Esophagus muscularis mucosa (tissue), 4 donors: ENCODE results near the gene SPINK4. TPM values are rescaled to one million over a fixed set of nuclear protein-coding genes. Genes with fewer than 3 reads are reported as not detected.

Source experiments
- DNase-seq: peaks from one replicate; pipeline ENCODE4 v3.0.0-alpha.2; 2017; ENCODE audit errors: extremely low spot score
- H3K27ac ChIP-seq, 4 donors: fragments of 200-600 bp; sonication (generic); replicated peaks in 1 of 4; 1 replicate in 3 of 4; 2 replicates in 1 of 4; pipeline ENCODE4 v1.5.1; 2016 to 2019; ENCODE audit warnings: mild to moderate bottlenecking in 1 of 4
- H3K27me3 ChIP-seq, 4 donors: fragments of 200-600 bp; sonication (generic); one replicate each; pipeline versions ENCODE4 v1.5.1 to v1.6.0; 2016 to 2019
- H3K36me3 ChIP-seq, 4 donors: fragments of 200-600 bp; sonication (generic); one replicate each; pipeline ENCODE4 v1.5.1; 2016 to 2019
- H3K4me1 ChIP-seq, 4 donors: fragments of 200-600 bp; sonication (generic); one replicate each; pipeline ENCODE4 v1.5.1; 2016 to 2019
- H3K4me3 ChIP-seq, 4 donors: fragments of 200-600 bp; sonication (generic); 1 replicate in 2 of 4; 2 replicates in 2 of 4; pipeline ENCODE4 v1.5.1; 2016 to 2019; ENCODE audit warnings: mild to moderate bottlenecking in 4 of 4, moderate library complexity in 1 of 4
- H3K9me3 ChIP-seq, 4 donors: fragments of 200-600 bp; sonication (generic); 1 replicate in 3 of 4; 2 replicates in 1 of 4; pipeline ENCODE4 v1.5.1; 2016 to 2019
- EP300 ChIP-seq: sonication (generic); formaldehyde crosslinking; IDR thresholded peaks from one replicate; pipeline ENCODE4 v1.6.1; 2017; ENCODE audit warnings: antibody characterized with exemption
- POLR2A ChIP-seq: fragments of 450-650 bp; IDR thresholded peaks from one replicate; pipeline ENCODE4 v1.6.1; 2017; ENCODE audit warnings: antibody characterized with exemption, moderate library complexity, mild to moderate bottlenecking, low read depth
- POLR2AphosphoS5 ChIP-seq, 2 donors: sonication (generic); formaldehyde crosslinking; IDR thresholded peaks; one replicate each; pipeline ENCODE4 v1.6.1; 2017; ENCODE audit warnings: antibody characterized with exemption in 2 of 2
- WGBS: methylation state at CpG from one replicate; pipeline ENCODE4 v1.1.5; 2018; 5-methylcytosine and 5-hydroxymethylcytosine counted together
- intact Hi-C: fragments of 100-400 bp; cut with DNase I; formaldehyde crosslinking; loops from one replicate; pipeline ENCODE4 v1.15.1; 2023
- total RNA-seq, 4 donors: library from RNA; depleted of rRNA; stranded (reverse); fragments of >200 nt; gene quantifications; one replicate each; pipeline versions ENCODE4 v1.1.0 to v1.2.1, GENCODE V29; 2016
- TF ChIP-seq, protein P1 (sequence below), 3 experiments: fragments of 200-600 bp in 2 of 3; fragments of 450-650 bp in 1 of 3; sonication (generic) in 2 of 3; IDR thresholded peaks; one replicate each; pipeline ENCODE4 v1.5.1; 2017 to 2019; ENCODE audit warnings: antibody characterized with exemption in 3 of 3, mild to moderate bottlenecking in 2 of 3, moderate library complexity in 1 of 3

Gene SPINK4
- total RNA-seq, 4 donors from 2014 or later = not detected

DNA sequence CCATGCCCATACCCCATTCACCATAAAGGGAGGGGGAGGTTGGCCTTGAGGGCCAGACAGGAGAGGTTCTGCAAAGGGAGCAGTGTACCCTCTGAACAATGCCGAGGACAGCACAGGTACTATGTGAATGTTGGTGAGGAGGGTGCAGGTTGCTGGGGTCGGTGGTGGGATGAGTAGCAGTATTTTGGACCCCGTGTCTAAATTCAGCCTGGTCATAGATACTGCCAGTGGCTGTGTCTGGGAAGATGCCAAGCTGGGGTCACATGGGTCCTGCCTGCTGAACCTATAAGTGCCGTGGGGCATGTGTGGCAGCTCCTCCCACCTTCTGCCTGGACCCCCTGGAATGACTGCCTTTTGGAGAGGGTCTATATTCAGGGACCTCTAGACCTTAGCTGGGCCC lies 11.4 kb upstream of the SPINK4 start:
- H3K4me1 ChIP-seq = peaks cover 4 to 10% (median 7%) of the 10 kb centered on the region in 4 donors

DNA sequence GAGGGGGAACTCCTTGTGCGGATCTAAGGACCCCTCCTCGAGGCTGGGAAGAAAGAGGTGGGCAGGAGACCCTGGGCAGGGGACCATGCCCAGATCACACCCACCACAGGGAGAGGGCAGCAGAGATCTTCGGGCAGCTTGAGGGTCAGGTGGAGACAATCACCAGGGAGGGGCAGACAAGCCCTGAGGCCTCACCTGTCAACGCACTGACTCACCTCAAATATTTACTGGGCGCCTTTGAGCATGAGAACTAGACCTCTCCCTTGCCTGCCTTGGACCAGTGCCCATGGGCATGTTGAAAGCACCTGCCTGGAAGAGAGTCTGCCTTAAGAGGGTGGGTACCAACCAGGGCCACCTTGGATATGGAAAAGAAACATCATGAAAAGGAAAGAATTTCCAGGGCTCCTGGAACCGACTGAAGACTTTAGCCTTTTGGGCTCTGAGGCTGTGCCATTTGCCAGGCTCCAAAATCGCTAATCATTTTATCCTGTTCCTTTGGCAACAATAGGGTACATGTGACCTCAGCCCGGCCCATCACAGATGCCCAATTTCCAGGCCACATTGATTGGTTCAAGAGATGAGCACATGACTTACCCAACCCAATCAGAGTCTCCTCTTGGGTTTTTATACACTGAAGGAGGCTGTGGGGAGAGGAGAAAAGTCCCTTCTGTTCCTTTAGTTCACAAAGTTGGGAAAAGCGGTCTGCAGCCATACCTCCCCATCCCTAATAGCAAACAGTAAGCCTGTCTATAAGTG lies 10.4 kb upstream of the SPINK4 start:
- no peaks in the 10 kb centered on the region for H3K27me3 ChIP-seq
- no peaks in the 10 kb centered on the region for H3K9me3 ChIP-seq
- no peak overlapping the region for H3K4me3 ChIP-seq
- H3K36me3 ChIP-seq = no peaks in the 10 kb centered on the region
- intact Hi-C loops = no loop called here
- H3K4me1 ChIP-seq = peaks cover 4 to 14% (median 10%) of the 10 kb centered on the region in 4 donors
- WGBS = 80% methylated on average over 7 of the region's 9 CpGs
- no peak for DNase-seq
- H3K27ac ChIP-seq = no peak overlapping the region
- no peak for TF ChIP-seq POLR2A
- TF ChIP-seq, protein P1, sequence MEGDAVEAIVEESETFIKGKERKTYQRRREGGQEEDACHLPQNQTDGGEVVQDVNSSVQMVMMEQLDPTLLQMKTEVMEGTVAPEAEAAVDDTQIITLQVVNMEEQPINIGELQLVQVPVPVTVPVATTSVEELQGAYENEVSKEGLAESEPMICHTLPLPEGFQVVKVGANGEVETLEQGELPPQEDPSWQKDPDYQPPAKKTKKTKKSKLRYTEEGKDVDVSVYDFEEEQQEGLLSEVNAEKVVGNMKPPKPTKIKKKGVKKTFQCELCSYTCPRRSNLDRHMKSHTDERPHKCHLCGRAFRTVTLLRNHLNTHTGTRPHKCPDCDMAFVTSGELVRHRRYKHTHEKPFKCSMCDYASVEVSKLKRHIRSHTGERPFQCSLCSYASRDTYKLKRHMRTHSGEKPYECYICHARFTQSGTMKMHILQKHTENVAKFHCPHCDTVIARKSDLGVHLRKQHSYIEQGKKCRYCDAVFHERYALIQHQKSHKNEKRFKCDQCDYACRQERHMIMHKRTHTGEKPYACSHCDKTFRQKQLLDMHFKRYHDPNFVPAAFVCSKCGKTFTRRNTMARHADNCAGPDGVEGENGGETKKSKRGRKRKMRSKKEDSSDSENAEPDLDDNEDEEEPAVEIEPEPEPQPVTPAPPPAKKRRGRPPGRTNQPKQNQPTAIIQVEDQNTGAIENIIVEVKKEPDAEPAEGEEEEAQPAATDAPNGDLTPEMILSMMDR (IDR thresholded peaks at IDR 0.05) = no peak
- no peak for TF ChIP-seq EP300
- no peak for TF ChIP-seq POLR2AphosphoS5 (IDR thresholded peaks at IDR 0.05)

More for the DNA sequence above, 11.4 kb upstream of the SPINK4 start:
- Histone ChIP-seq H3K27ac (no peak overlapping the region), H3K36me3 (no peaks in the 10 kb centered on the region), H3K27me3 (no peaks in the 10 kb centered on the region), H3K9me3 (no peaks in the 10 kb centered on the region), H3K4me3 (no peak overlapping the region)
- 74% methylated on average over 4 of the region's 4 CpGs for WGBS
- DNase-seq = no peak
- intact Hi-C loops = no loop called here
- TF ChIP-seq POLR2A (no peak), POLR2AphosphoS5 (IDR thresholded peaks at IDR 0.05) (no peak), EP300 (no peak)
- TF ChIP-seq, protein P1 (IDR thresholded peaks at IDR 0.05) = no peak

DNA sequence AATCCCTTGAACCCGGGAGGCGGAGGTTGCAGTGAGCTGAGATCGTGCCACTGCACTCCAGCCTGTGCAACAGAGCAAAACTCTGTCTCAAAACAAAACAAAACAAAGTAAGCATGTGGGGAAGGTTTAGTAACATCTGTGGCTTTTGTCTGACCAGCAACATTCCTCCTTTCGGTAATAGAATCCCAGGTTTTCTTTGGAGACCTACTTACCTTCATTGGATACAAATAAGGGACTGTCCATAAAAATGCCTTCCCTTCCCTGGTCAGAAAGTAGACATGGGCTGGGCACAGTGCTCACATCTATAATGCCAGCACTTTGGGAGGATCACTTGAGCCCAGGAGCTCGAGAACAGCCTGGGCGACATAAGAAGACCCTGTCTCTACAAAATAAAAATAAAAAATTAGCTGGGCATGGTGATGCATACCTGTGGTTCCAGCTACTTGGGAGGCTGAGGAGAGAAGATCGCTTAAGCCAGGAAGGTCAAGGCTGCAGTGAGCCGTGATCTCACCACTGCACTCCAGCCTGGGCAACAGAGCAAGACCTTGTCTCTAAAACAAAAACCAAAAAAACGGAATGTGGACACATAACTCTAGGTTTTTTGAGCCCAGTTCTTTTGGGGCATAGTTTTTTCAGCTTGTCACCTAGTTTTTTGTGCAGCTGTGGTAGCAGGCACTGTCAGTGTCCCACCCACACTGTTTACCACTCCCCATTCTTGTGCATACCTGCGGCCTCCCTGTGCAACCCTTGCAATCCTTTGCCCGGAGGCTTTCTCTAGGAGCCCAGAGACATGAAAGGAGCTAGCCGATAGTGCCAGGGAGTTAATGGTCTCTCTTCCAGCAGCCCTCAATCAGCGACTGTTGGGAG lies 9.0 kb upstream of the SPINK4 start:
- Histone ChIP-seq H3K36me3 (no peaks in the 10 kb centered on the region), H3K27ac (no peak overlapping the region), H3K9me3 (no peaks in the 10 kb centered on the region), H3K4me1 (peaks cover 0 to 6% (median 3%) of the 10 kb centered on the region in 4 donors), H3K27me3 (no peaks in the 10 kb centered on the region), H3K4me3 (no peak overlapping the region)
- intact Hi-C loops = no loop called here
- WGBS = 94% methylated on average over 12 of the region's 13 CpGs
- DNase-seq = no peak
- TF ChIP-seq, protein P1 (IDR thresholded peaks at IDR 0.05) = no peak
- TF ChIP-seq POLR2A (no peak), EP300 (no peak), POLR2AphosphoS5 (IDR thresholded peaks at IDR 0.05) (no peak)

DNA sequence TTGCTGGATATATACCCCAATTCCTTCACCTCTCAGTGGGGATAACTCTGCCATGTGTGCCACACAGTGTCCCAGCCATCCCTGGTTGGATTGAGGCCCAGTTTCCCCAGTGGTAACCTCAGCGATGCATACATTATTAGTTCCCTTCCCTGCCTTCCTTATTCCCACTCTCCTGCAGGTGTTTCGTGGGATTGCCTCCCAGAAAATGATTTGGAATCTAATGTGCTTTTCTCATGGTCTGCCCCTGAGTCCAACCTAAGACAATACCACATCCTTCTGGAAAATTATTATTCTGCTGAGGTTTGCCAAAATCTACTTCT lies 8.4 kb upstream of the SPINK4 start:
- intact Hi-C loops = no loop called here
- Histone ChIP-seq H3K9me3 (no peaks in the 10 kb centered on the region), H3K4me3 (no peak overlapping the region), H3K4me1 (peaks cover 0 to 6% (median 3%) of the 10 kb centered on the region in 4 donors), H3K36me3 (no peaks in the 10 kb centered on the region), H3K27me3 (no peaks in the 10 kb centered on the region), H3K27ac (no peak overlapping the region)
- TF ChIP-seq POLR2AphosphoS5 (IDR thresholded peaks at IDR 0.05) (no peak), EP300 (no peak), POLR2A (no peak)
- TF ChIP-seq, protein P1 (IDR thresholded peaks at IDR 0.05) = no peak
- no peak for DNase-seq
- 73% methylated on average over 2 of the region's 2 CpGs for WGBS
